ENCODE data around the gene ULK4. TPM values are rescaled to one million over a fixed set of nuclear protein-coding genes. Genes with fewer than 3 reads are reported as not detected.

The ULK4 gene
- total RNA-seq, 1 donor from 2014 or later, result 9.1 TPM

DNA sequence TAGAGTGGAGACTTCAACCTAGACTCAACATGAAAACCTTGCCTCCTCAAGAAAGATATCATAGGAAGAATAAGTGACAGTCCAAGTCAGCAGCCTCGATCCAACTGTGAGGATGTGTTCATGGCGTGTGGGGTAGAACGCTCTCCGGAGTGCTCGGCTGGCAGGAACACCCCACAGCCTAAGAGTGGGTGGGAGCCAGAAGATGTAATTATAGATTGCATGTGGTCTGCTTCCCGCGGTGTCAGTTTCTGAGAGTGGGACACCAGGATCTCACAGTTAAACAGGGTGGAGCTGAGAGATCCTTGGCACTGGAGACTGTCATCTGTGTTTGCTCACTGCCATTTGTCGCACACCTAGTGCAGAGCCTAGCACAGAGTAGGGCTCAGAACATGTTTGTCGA is 604.6 kb downstream of the ULK4 start:
- Mint-ChIP-seq H3K9me3 (ENCODE audit: unreplicated experiment) (no peaks in the 10 kb centered on the region), H3K36me3 (ENCODE audit: unreplicated experiment) (no peaks in the 10 kb centered on the region), H3K4me3 (ENCODE audit: unreplicated experiment) (no peak overlapping the region), H3K4me1 (ENCODE audit: unreplicated experiment) (no peaks in the 10 kb centered on the region), H3K27me3 (ENCODE audit: unreplicated experiment) (no peaks in the 10 kb centered on the region), H3K27ac (ENCODE audit: unreplicated experiment) (no peak overlapping the region)
- TF ChIP-seq, protein P1, sequence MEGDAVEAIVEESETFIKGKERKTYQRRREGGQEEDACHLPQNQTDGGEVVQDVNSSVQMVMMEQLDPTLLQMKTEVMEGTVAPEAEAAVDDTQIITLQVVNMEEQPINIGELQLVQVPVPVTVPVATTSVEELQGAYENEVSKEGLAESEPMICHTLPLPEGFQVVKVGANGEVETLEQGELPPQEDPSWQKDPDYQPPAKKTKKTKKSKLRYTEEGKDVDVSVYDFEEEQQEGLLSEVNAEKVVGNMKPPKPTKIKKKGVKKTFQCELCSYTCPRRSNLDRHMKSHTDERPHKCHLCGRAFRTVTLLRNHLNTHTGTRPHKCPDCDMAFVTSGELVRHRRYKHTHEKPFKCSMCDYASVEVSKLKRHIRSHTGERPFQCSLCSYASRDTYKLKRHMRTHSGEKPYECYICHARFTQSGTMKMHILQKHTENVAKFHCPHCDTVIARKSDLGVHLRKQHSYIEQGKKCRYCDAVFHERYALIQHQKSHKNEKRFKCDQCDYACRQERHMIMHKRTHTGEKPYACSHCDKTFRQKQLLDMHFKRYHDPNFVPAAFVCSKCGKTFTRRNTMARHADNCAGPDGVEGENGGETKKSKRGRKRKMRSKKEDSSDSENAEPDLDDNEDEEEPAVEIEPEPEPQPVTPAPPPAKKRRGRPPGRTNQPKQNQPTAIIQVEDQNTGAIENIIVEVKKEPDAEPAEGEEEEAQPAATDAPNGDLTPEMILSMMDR (IDR thresholded peaks at IDR 0.05), result no peak
- no peak for DNase-seq (ENCODE audit: extremely low spot score, unreplicated experiment)

- Mint-ChIP-seq H3K36me3 (ENCODE audit: unreplicated experiment) (no peaks in the 10 kb centered on the region), H3K4me1 (ENCODE audit: unreplicated experiment) (no peaks in the 10 kb centered on the region), H3K27me3 (ENCODE audit: unreplicated experiment) (no peaks in the 10 kb centered on the region), H3K9me3 (ENCODE audit: unreplicated experiment) (no peaks in the 10 kb centered on the region), H3K27ac (ENCODE audit: unreplicated experiment) (no peak overlapping the region), H3K4me3 (ENCODE audit: unreplicated experiment) (no peak overlapping the region)
- DNase-seq (ENCODE audit: extremely low spot score, unreplicated experiment), result no peak
- TF ChIP-seq, protein P1 (IDR thresholded peaks at IDR 0.05), result no peak
These were observed 605.1 kb downstream of the ULK4 start for GRCh38 chr3:41356775-41357174.

- TF ChIP-seq, protein P1 (IDR thresholded peaks at IDR 0.05), result no peak
- H3K36me3 Mint-ChIP-seq (ENCODE audit: unreplicated experiment), result no peaks in the 10 kb centered on the region
- H3K27me3 Mint-ChIP-seq (ENCODE audit: unreplicated experiment), result no peaks in the 10 kb centered on the region
- H3K4me1 Mint-ChIP-seq (ENCODE audit: unreplicated experiment), result no peaks in the 10 kb centered on the region
- no peak overlapping the region for H3K4me3 Mint-ChIP-seq (ENCODE audit: unreplicated experiment)
- DNase-seq (ENCODE audit: extremely low spot score, unreplicated experiment), result no peak
- H3K27ac Mint-ChIP-seq (ENCODE audit: unreplicated experiment), result no peak overlapping the region
- no peaks in the 10 kb centered on the region for H3K9me3 Mint-ChIP-seq (ENCODE audit: unreplicated experiment)
These were observed 609.4 kb downstream of the ULK4 start for GRCh38 chr3:41352510-41352909.

GRCh38 chr3:41350441-41350840 is 611.5 kb downstream of the ULK4 start:
- Mint-ChIP-seq H3K9me3 (ENCODE audit: unreplicated experiment) (no peaks in the 10 kb centered on the region), H3K36me3 (ENCODE audit: unreplicated experiment) (no peaks in the 10 kb centered on the region), H3K27ac (ENCODE audit: unreplicated experiment) (no peak overlapping the region), H3K27me3 (ENCODE audit: unreplicated experiment) (no peaks in the 10 kb centered on the region), H3K4me3 (ENCODE audit: unreplicated experiment) (no peak overlapping the region), H3K4me1 (ENCODE audit: unreplicated experiment) (no peaks in the 10 kb centered on the region)
- TF ChIP-seq, protein P1 (IDR thresholded peaks at IDR 0.05), result no peak
- DNase-seq (ENCODE audit: extremely low spot score, unreplicated experiment), result no peak

GRCh38 chr3:41348401-41348800 is 613.5 kb downstream of the ULK4 start:
- TF ChIP-seq, protein P1 (IDR thresholded peaks at IDR 0.05), result no peak
- no peaks in the 10 kb centered on the region for H3K27me3 Mint-ChIP-seq (ENCODE audit: unreplicated experiment)
- no peaks in the 10 kb centered on the region for H3K36me3 Mint-ChIP-seq (ENCODE audit: unreplicated experiment)
- no peak overlapping the region for H3K4me3 Mint-ChIP-seq (ENCODE audit: unreplicated experiment)
- no peaks in the 10 kb centered on the region for H3K4me1 Mint-ChIP-seq (ENCODE audit: unreplicated experiment)
- no peak overlapping the region for H3K27ac Mint-ChIP-seq (ENCODE audit: unreplicated experiment)
- no peak for DNase-seq (ENCODE audit: extremely low spot score, unreplicated experiment)
- H3K9me3 Mint-ChIP-seq (ENCODE audit: unreplicated experiment), result peaks cover 9% of the 10 kb centered on the region

Measured in osteocyte (in vitro differentiated cells).